Adipocyte (in vitro differentiated cells): Measurements from ENCODE around the gene MAP2K1.

Experiments
- DNase-seq: peaks from one replicate; pipeline ENCODE4 v3.0.0-alpha.2; 2015; ENCODE audit warnings: low read depth
- H3K27me3 ChIP-seq: replicated peaks from 2 replicates; pipeline ENCODE4 v1.7.0; 2013; ENCODE audit warnings: mild to moderate bottlenecking, low read length, moderate library complexity; ENCODE audit not compliant: control insufficient read depth, insufficient read depth
- H3K36me3 ChIP-seq: 2 replicates; pipeline ENCODE4 v1.7.0; 2013; ENCODE audit warnings: low read length, mild to moderate bottlenecking, moderate library complexity; ENCODE audit not compliant: control insufficient read depth, insufficient read depth, severe bottlenecking
- H3K4me1 ChIP-seq: 2 replicates; pipeline ENCODE4 v1.7.0; 2013; ENCODE audit warnings: mild to moderate bottlenecking, low read length, moderate library complexity; ENCODE audit not compliant: control insufficient read depth, insufficient read depth
- H3K4me3 ChIP-seq: 2 replicates; pipeline ENCODE4 v1.7.0; 2013; ENCODE audit warnings: mild to moderate bottlenecking, low read length, moderate library complexity
- H3K9ac ChIP-seq: 2 replicates; pipeline ENCODE4 v1.7.0; 2013; ENCODE audit warnings: mild to moderate bottlenecking, low read length, moderate library complexity
- H3K9me3 ChIP-seq: 2 replicates; pipeline ENCODE4 v1.7.0; 2013; ENCODE audit warnings: mild to moderate bottlenecking, low read length, moderate library complexity; ENCODE audit not compliant: control insufficient read depth

Gene MAP2K1

DNA sequence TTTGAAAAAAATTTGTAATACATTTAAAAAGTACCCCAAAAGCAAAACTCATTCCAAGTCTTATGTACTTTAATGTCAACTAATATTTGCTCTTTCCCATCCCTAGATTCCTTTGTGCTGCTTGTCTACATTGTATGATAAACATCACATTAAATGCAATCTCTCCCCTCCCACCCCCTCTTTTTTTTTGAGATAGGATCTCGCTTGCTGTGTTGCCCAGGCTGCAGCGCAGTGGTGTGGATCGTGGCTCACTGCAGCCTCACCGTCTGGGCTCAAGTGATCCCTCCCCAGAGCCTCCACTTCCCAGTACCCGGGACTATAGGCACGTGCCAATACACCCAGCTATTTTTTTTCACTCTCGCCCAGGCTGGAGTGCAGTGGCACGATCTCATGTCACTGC is 12.6 kb downstream of the MAP2K1 start:
- Histone ChIP-seq H3K36me3 (no peaks in the 10 kb centered on the region), H3K4me3 (no peak overlapping the region), H3K27me3 (no peaks in the 10 kb centered on the region), H3K4me1 (peaks cover 38% of the 10 kb centered on the region), H3K9me3 (no peaks in the 10 kb centered on the region), H3K9ac (no peak overlapping the region)
- DNase-seq: no peak

GRCh38 chr15:66400351-66400774 is 13.7 kb downstream of the MAP2K1 start:
- Histone ChIP-seq H3K9me3 (no peaks in the 10 kb centered on the region), H3K4me1 (peaks cover 49% of the 10 kb centered on the region), H3K4me3 (no peak overlapping the region), H3K9ac (peak overlapping the region; percentile 49), H3K27me3 (no peaks in the 10 kb centered on the region), H3K36me3 (no peaks in the 10 kb centered on the region)
- DNase-seq: peak; percentile 23

DNA sequence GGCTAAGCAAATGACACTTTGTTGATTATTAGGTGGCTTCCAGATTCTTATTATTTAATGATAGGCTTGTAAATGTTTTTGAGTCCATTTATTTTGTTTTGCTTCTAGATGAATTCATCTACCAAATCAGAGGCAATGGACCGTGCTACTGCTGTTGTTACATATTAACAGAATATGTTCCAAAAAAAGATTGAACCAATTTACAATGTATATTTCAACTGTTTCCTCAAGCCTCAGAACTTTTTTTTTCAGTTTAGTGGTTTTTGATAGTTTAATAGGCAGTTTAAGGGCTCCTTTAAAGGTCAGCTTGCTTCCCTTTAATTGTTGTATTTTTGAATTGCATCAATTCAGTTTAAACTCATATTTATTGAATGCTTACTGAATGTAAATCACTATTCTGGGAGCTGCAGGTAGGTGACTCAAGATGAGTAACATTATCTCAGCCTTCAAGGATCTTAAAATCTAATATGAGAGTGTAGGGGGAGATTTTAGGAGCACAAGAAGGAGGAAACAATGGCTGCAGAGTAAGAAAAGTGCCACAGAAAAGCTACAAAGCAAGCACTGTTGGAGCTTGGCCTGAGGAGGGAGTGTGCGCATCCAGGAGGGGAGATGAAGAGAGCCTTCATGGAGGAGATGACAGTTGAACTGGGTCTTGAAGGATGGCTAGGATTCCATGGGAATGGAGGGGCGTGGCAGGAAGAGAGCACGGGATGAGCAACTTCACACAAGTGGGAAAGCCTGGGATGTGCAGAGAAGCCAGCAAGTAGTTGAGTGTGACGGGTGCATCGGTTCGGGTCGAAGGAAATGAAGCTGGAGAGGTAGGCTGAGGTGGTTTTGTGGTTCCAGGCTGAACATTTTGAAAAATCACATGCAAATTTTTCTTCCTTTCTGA is 14.7 kb downstream of the MAP2K1 start:
- no peak for DNase-seq
- H3K9ac ChIP-seq: no peak overlapping the region

DNA sequence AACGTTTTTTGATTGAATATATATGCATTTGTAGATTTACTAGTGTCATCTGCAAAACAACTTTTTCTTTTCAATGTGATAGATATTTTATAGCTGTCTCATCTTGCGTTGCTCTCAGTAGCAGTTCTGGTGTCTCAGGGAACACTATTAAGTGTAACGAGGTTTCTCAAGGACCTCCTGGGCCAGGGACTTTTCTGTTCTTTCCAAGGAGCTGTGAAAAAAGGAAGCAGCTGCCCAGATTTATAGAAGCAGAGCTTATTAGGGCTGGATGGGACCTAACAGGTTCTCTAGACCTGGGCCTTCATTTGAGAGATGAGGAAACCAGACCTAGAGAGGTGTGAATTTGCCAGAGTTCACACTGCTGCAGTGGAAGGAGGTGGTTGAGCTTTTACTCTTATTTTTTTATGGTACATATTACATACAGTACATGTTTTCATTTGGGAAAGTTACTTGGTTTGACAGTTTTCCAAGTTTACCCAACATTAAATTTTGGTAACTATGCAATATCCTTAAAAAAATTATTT is 16.1 kb downstream of the MAP2K1 start:
- H3K27me3 ChIP-seq: no peaks in the 10 kb centered on the region
- H3K9ac ChIP-seq: no peak overlapping the region
- H3K9me3 ChIP-seq: no peaks in the 10 kb centered on the region
- DNase-seq: no peak
- H3K4me1 ChIP-seq: peaks cover 72% of the 10 kb centered on the region
- no peaks in the 10 kb centered on the region for H3K36me3 ChIP-seq
- H3K4me3 ChIP-seq: no peak overlapping the region

More for the DNA sequence above, 14.7 kb downstream of the MAP2K1 start:
- no peak overlapping the region for H3K4me3 ChIP-seq
- H3K4me1 ChIP-seq: peaks cover 58% of the 10 kb centered on the region
- H3K27me3 ChIP-seq: no peaks in the 10 kb centered on the region
- H3K36me3 ChIP-seq: no peaks in the 10 kb centered on the region
- no peaks in the 10 kb centered on the region for H3K9me3 ChIP-seq

GRCh38 chr15:66403323-66403722 is 16.6 kb downstream of the MAP2K1 start:
- Histone ChIP-seq H3K9me3 (no peaks in the 10 kb centered on the region), H3K27me3 (no peaks in the 10 kb centered on the region), H3K4me3 (no peak overlapping the region), H3K9ac (no peak overlapping the region), H3K36me3 (no peaks in the 10 kb centered on the region), H3K4me1 (peaks cover 72% of the 10 kb centered on the region)
- no peak for DNase-seq

- Histone ChIP-seq H3K4me1 (peaks cover 77% of the 10 kb centered on the region), H3K27me3 (no peaks in the 10 kb centered on the region), H3K36me3 (no peaks in the 10 kb centered on the region), H3K4me3 (peak overlapping the region; percentile 67), H3K9me3 (no peaks in the 10 kb centered on the region), H3K9ac (no peak overlapping the region)
- no peak for DNase-seq
These were observed 17.4 kb downstream of the MAP2K1 start for GRCh38 chr15:66404122-66404521.

DNA sequence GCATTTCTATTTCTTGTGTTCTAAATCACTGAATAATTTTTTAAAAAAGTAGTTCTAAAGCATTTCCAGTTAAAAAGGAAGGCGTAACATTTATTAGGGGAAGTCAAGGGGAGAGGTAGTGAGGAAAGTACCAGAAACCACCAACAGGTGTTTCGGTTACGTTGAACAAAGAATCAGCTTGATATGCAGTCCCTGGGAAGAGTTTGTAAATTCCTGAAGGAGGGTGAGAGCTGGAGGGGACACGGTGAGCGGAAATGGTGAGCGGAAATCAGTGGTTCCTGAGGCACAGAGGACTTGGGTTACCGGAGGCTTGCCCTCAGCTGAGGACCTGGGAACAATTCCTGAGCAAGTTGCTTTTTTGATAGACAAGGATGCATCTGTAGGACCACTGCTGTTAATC is 17.8 kb downstream of the MAP2K1 start:
- Histone ChIP-seq H3K9me3 (no peaks in the 10 kb centered on the region), H3K4me1 (peaks cover 82% of the 10 kb centered on the region), H3K4me3 (peak overlapping the region; percentile 67), H3K9ac (peak overlapping the region; percentile 27), H3K27me3 (no peaks in the 10 kb centered on the region), H3K36me3 (no peaks in the 10 kb centered on the region)
- DNase-seq: no peak

DNA sequence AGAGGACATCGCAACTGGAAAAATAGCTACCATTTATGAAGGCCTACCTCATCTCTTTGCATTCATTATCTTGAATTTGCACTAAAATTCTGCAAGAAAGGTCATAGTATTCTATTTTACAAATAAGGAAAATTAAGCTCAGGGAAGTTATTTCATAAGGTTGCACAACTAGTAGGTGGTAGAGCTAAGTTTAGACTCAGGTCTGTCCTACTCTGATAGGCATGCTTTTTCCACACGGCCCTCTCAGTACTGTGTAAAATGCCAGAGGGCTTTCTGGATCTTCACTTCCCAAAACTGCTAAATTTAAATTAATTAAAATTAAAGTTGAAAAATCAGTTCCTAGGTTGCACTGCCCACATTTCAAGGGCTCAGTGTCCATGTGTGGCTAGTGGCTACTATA is 18.3 kb downstream of the MAP2K1 start:
- H3K9me3 ChIP-seq: no peaks in the 10 kb centered on the region
- H3K27me3 ChIP-seq: no peaks in the 10 kb centered on the region
- no peaks in the 10 kb centered on the region for H3K36me3 ChIP-seq
- peak overlapping the region; percentile 67 for H3K4me3 ChIP-seq
- peak overlapping the region; percentile 71 for H3K9ac ChIP-seq
- peak; percentile 19 for DNase-seq
- peaks cover 82% of the 10 kb centered on the region for H3K4me1 ChIP-seq

GRCh38 chr15:66405615-66406014 is 18.9 kb downstream of the MAP2K1 start:
- no peaks in the 10 kb centered on the region for H3K9me3 ChIP-seq
- peak overlapping the region; percentile 67 for H3K4me3 ChIP-seq

GRCh38 chr15:66408254-66408653 is 21.5 kb downstream of the MAP2K1 start:
- Histone ChIP-seq H3K9me3 (no peaks in the 10 kb centered on the region), H3K4me3 (no peak overlapping the region), H3K36me3 (no peaks in the 10 kb centered on the region), H3K9ac (no peak overlapping the region), H3K27me3 (no peaks in the 10 kb centered on the region), H3K4me1 (peaks cover 64% of the 10 kb centered on the region)
- DNase-seq: no peak

More at GRCh38 chr15:66405615-66406014, 18.9 kb downstream of the MAP2K1 start:
- Histone ChIP-seq H3K4me1 (peaks cover 80% of the 10 kb centered on the region), H3K36me3 (no peaks in the 10 kb centered on the region), H3K9ac (peak overlapping the region; percentile 71), H3K27me3 (no peaks in the 10 kb centered on the region)
- DNase-seq: peak; percentile 7

GRCh38 chr15:66408675-66409282 is 22.1 kb downstream of the MAP2K1 start:
- no peaks in the 10 kb centered on the region for H3K27me3 ChIP-seq
- peaks cover 59% of the 10 kb centered on the region for H3K4me1 ChIP-seq
- H3K9ac ChIP-seq: no peak overlapping the region
- H3K36me3 ChIP-seq: no peaks in the 10 kb centered on the region
- no peak for DNase-seq
- no peak overlapping the region for H3K4me3 ChIP-seq
- no peaks in the 10 kb centered on the region for H3K9me3 ChIP-seq
